GM13977 (cell line): Measurements from ENCODE around the gene PPME1.
A peak's percentile ranks its signal among the peaks of the same experiment; 100 is the strongest.
"Not testable (repeated sequence)": the region's sequence is repeated elsewhere in the genome, so short reads cannot be mapped to it uniquely, and the experiment has no call there.

Experiments
- DNase-seq: peaks from one replicate; pipeline ENCODE4 v3.0.0; 2012; ENCODE audit warnings: low spot score
- CTCF ChIP-seq: IDR thresholded peaks from 2 replicates; pipeline ENCODE4 v1.5.1; 2012; ENCODE audit warnings: mild to moderate bottlenecking, control low read depth; ENCODE audit not compliant: insufficient read depth; ENCODE audit errors: extremely low read depth, missing control alignments
- in situ Hi-C: fragments of 300-500 bp; cut with MboI; formaldehyde crosslinking; loops from one replicate; pipeline ENCODE4 v1.12.0; 2022; ENCODE audit warnings: low sequenced_read_pairs, low pct_unique_long_range_greater_than_20kb, mixed read lengths, inconsistent platforms; ENCODE audit not compliant: unreplicated experiment

PPME1 gene

GRCh38 chr11:74170694-74171629, at the start of gene PPME1, which contains the start of gene C2CD3:
PPME1 (plus strand) TSS chr11:74171289; CDS start chr11:74171422, 133 bp downstream.
C2CD3 (minus strand) TSS chr11:74171002; CDS start chr11:74170792, 210 bp downstream.
- in situ Hi-C loops, result no loop called here
- peak; percentile 91 for DNase-seq
- TF ChIP-seq CTCF, result peak; percentile 21

- TF ChIP-seq CTCF, result no peak
- in situ Hi-C loops, result no loop called here
- DNase-seq, result no peak
Measured at GRCh38 chr11:74121804-74122203, 49.3 kb upstream of the PPME1 start.

- no peak for TF ChIP-seq CTCF
- in situ Hi-C loops, result no loop called here
- no peak for DNase-seq
Measured at GRCh38 chr11:74123008-74123448, 48.1 kb upstream of the PPME1 start.

GRCh38 chr11:74129121-74129520, 42.0 kb upstream of the PPME1 start:
- in situ Hi-C loops, DNase-seq: not testable (repeated sequence)

- DNase-seq, result no peak
- TF ChIP-seq CTCF, result no peak
- in situ Hi-C loops, result no loop called here
Measured at GRCh38 chr11:74132833-74133232, 38.3 kb upstream of the PPME1 start.

- no peak for TF ChIP-seq CTCF
- DNase-seq, result no peak
- in situ Hi-C loops, result no loop called here
Measured at GRCh38 chr11:74133436-74133835, 37.7 kb upstream of the PPME1 start.

- no peak for TF ChIP-seq CTCF
- in situ Hi-C loops, result no loop called here
- DNase-seq, result no peak
Measured at GRCh38 chr11:74134661-74135060, 36.4 kb upstream of the PPME1 start.
